Astrocyte of the hippocampus (primary cell): ENCODE data around the gene DCUN1D3.
"Not testable (repeated sequence)": the region's sequence is repeated elsewhere in the genome, so short reads cannot be mapped to it uniquely, and the experiment has no call there.

Experiments used
- DNase-seq: peaks from one replicate; pipeline ENCODE4 v3.0.0; 2011; ENCODE audit warnings: low read depth, low spot score

Gene DCUN1D3

DNA sequence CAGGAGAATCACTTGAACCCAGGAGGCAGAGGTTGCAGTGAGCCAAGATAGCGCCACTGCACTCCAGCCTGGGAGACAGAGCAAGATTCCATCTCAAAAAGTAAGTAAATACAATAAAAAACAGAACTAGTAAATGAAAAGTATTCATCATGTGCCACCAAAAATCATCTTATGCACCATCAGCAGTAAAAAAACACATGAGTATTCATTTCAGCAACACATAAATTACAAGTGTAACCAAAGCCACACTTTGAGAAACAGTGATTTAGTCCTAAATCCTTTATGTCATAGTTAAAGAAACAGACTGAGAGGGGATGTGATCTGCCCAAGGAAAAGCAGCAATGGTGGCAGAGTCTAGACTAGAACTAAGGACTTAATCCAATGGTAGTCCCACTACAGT is 13.0 kb downstream of the DCUN1D3 start:
- DNase-seq: no peak

DNA sequence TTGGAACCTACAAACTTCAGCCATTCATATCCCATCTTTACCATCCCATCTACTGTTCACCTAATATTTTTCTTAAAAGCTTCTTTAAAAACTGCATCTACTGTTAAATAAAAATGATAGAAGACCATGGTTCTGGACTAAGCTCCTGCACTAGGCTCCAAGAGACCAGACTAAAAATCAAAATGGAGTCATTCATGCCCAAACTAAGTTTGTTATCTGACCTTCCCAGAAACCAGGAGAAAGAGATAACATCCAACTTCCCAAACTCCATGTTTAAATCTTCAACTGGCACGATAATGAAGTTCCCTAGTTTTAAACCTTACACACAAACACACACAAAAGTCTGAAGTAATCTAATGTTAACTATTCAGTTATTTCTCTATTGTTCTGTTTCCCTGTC is 13.8 kb downstream of the DCUN1D3 start:
- no peak for DNase-seq

DNA sequence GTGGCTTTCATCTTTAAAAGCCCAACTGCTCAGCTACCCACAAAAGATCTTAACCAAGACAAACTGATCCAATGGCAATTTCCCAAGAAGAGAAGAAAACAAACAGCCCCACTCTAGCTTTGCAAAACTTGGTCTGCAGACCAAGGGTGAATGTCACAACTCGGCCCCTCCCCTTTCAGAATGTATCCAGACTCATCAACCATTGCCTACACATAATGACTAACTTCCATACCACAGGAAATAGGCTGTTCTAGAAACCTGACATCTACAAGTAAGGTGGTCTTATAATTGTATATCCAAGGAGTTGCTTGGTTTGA is 16.0 kb downstream of the DCUN1D3 start:
- peak; percentile 77 for DNase-seq

GRCh38 chr16:20883554-20884239 is 16.5 kb downstream of the DCUN1D3 start:
- no peak for DNase-seq

DNA sequence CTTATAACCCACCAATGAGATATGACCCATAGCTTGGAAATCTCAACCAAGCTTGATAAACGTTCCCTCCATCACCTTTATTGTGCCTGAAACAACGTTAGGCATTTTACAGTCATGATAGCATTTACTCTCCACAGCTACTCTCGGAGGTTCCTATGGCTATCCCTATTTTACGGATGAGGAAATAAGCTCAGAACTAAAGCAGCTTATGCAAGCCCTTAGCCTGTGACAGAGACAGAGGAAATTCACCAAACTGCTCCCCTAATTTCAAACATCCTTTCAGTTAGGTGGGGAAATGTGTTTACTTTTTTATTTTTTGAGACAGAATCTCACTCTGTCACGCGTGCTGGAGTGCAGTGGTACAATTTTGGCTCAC is 18.7 kb downstream of the DCUN1D3 start:
- DNase-seq: no peak

DNA sequence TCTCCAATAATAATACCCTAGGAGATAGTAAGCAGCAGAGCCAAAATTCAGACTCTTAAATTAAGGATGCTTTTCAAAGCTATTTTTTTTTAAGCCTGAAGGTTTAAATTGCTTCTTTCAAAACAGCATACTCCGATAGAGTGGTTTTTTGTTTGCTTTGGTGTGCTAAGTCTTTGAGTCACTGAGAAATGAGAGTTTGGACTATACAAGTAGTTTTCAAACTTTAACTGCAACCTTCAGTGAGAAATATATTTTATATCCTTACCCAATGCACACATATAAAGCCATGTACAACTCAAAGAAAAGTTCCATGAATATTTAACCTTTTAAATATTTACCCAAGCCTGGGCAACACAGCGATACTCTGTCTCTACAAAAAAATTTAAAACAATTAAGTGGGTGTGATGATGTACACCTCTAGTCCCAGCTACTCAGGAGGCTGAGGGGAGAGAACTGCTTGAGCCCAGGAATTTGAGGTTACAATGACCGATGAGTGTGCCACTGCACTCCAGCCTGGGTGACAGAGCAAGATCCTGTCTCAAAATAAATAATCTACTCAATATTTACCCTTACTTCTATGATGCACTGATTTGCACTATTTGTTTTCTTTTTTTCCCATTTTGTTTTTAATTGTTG is 19.2 kb downstream of the DCUN1D3 start:
- DNase-seq: no peak

GRCh38 chr16:20879175-20880040 is 20.8 kb downstream of the DCUN1D3 start:
- DNase-seq: peak; percentile 52

DNA sequence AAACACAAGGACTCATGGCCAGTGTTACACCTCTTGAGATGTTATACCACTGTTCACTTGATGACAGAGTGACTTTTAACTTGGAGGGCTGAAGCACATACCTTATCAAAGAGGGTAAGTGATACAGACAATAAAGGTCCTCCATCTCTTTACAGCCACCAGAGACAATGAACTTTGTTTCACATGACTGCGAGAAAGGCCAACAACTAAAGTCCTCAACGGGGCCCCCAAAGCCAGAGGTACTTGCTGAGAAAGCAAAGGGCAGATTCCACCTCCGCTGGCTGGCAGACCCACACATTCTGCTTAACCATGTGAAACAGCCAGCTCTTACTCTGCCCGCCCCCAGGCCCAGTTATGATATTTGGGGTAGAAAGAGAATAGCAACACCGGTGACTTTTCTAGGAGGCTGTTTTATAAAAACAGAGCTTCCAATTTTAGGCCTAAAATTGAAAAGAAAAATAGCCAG is 21.4 kb downstream of the DCUN1D3 start:
- no peak for DNase-seq

DNA sequence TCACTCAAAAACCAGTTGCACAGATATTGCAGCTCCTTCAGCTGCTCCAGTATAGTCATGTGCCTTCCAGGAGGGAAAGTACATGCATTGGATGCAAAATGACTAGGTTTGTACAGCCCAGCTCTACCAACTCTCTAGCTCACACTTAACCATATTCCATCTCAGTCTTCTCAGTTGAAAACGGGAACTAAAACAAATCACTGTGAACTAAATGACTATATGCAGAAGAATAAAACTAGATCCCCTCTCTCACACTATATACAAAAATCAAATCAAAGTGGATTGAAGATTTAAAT is 24.9 kb downstream of the DCUN1D3 start:
- DNase-seq: no peak

DNA sequence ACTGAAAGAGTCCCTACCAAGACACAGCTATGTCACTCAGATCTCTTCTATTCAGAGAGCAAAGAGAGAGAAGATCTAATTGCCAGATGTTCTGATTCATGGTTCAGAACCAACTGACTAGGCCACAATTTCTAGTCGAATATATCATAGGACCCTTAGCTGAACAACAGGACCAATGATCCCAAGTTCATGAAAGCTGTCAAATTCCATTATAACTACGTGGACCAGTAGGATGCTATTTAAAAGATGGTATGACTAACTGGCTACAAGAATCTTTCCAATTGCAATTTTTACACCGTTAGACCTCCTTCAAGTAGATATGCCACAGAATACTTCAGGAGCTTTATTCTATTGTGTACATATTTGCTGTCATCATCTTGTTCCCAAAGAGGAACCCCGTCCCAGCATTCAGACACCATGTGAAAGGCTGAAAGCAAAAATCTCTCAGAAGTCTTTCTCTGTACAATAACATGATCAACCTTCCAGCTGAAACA is 26.0 kb downstream of the DCUN1D3 start:
- DNase-seq: no peak

- no peak for DNase-seq
Measured at GRCh38 chr16:20873331-20873730, 26.8 kb downstream of the DCUN1D3 start.

DNA sequence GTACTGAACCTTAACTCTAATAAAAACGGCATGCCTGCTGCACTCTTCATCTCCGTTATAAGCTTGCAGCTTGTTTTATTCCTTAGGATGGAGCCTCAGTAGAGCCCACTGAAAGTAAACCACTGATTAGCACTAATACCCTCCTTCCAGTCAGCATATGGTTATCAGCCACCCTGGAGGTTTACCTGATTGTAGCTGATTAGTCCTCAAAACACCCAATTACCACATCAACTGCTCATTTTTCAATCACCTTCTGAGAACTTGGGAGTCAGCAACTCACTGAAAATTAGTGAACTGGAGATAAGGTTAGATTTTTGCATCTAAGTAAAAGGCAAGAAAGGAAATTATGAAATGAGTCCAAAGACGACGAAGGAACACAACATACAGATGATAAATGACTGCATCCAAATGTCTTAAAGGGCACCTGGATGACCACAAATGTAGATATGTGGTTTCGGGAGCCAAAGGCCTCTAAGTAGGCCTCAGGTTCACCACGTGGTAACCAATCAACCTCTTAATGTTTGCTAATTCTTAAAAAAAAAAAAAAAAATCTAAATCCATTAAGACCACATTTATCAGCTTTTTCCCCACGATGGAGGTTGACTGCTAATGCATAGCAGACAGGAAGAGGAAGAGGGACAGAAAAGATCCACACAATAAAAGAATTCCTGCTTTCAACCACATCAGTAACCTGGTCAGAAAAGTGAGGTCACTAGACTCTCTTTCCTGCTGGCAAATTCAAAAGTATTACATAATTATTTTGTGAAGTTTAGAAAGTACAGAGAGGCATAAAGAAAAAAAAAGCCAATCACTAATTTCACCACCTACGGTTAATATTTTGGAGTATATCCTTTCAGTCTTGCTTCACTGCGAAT is 28.0 kb downstream of the DCUN1D3 start:
- no peak for DNase-seq

DNA sequence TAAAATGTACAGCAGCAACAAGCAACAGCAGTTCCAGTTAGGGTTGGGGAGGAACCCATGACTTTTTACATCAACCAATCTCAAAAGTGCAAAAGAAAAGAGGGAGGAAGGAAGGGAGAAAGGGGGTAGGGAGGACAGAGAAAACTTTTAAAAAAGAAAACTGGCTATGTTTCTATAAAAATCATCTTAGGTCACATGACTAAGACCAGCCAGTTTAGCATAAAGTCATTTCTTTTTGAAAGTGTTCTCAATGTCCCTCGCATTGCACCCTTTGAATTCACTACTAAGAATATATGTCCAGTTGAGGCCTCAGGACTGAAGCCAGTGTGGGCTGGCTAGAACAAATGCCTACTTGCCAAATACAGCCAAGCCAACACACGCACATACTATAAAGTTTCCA is 28.9 kb downstream of the DCUN1D3 start:
- no peak for DNase-seq

GRCh38 chr16:20870122-20870820 is 29.9 kb downstream of the DCUN1D3 start:
- DNase-seq: no peak

DNA sequence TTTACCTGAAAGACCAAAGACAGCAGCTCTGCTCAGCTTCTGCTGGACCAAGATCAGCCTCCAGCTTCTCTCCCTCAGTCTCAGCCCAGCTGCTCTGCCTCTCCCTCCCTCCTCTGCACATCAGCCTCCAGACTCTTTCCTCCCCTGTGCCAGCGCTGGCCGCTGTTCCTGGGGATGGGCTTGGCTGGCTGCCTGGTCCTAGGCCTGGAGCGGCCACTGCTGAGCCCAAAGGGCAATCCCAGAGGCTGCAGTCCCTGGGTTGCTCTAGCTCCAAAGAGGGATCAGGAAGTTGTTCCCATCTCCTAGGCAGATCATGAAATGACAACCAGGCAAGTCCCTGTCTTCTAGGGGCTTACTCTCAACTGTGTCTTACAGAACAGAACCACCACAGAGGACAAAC is 31.3 kb downstream of the DCUN1D3 start:
- DNase-seq: peak; percentile 78

- DNase-seq: no peak
Measured at GRCh38 chr16:20867585-20867984, 32.6 kb downstream of the DCUN1D3 start.

DNA sequence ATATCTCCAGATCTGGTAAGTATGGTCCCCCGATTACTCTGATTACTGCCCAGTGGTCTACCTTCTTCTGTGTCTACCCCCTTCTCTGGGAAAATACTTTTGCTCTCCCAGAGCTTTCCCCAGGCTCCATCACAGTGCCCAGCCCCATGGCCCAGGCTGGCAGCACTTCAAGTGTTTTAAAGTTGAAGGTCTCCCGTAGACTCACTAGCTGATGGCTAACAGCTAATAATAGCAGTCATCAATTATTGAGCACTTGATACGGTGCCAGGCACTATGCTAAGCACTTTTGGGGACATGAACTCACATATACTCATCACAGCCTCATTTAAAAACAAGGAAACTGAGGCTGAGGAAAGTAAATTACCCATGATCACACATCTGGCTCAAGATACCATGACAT is 33.4 kb downstream of the DCUN1D3 start:
- DNase-seq: no peak

GRCh38 chr16:20866145-20866772 is 33.9 kb downstream of the DCUN1D3 start:
- DNase-seq: peak; percentile 89

GRCh38 chr16:20865420-20866131 is 34.6 kb downstream of the DCUN1D3 start:
- DNase-seq: peak; percentile 52

DNA sequence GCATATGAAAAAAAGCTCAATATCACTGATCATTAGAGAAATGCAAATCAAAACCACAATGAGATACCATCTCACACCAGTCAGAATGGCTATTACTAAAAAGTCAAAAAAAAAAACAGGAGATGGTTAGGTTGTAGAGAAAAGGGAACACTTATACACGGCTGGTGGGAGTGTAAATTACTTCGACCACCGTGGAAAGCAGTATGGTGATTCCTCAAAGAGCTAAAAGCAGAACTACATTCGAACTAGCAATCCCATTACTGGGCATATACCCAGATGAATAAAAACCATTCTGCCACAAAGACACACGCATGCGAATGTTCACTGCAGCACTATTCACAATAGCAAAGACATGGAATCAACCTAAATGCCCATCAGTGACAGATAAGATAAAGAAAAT is 35.8 kb downstream of the DCUN1D3 start:
- not testable (repeated sequence) for DNase-seq
